HG02840 (cell line): ENCODE results near the gene C10orf62.

Experiments used
- ATAC-seq: cut with Tn5 transposase; IDR thresholded peaks from one replicate; pipeline ENCODE4 v1.9.1; 2021; ENCODE audit warnings: mild to moderate bottlenecking, moderate library complexity, moderate number of reproducible peaks; ENCODE audit not compliant: unreplicated experiment, low FRiP score

The C10orf62 gene

GRCh38 chr10:97584060-97584797 lies 5.3 kb upstream of the C10orf62 start, which contains the start of gene HOGA1:
Gene HOGA1 (plus strand): TSS chr10:97584389. CDS start chr10:97584704, 315 bp downstream.
- no peak for ATAC-seq

DNA sequence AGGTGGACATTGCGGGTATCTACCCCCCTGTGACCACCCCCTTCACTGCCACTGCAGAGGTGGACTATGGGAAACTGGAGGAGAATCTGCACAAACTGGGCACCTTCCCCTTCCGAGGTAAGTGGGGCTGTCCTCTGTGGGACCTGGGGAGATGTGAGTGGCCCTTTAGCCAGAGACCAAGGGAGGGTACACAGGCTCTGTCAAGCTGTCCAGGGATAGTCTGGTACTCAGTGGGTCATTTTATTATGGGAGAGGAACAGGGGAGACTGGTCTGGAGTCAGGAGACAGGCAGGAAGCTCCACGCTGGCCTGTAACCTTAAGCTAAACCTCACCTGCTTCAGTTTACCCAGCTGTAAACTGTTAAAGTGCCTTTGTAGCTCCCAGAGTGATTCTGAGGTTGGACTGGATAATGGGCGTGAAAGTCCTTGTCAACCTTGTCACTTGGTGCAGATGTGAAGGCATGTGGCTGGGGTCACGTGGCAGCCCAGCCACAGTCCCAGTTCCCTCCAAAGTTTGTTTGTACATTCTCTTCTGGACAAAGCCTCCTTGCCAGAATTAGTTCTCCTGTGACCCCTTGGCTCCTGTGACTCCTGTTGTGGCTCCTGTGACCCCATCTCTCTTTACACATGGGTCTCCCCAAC lies 4.6 kb upstream of the C10orf62 start:
- ATAC-seq, result no peak

DNA sequence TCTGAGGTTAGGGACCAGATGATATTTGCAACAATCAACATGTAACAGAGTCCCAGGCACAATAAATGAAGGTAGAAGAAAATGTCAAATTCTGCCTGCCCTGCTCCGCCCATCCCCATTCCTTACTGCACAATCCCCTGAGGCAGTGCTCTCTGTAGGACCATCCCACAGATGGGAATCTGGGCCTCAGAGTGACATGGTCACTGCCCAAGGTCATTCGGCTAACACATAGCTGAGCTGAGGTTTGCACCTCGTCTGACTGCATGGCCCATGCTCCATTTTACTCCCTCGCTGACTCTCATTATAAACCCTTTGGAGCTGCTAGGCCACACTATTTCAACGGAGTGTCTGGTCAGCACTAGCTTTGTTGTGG lies 4.1 kb upstream of the C10orf62 start:
- no peak for ATAC-seq

DNA sequence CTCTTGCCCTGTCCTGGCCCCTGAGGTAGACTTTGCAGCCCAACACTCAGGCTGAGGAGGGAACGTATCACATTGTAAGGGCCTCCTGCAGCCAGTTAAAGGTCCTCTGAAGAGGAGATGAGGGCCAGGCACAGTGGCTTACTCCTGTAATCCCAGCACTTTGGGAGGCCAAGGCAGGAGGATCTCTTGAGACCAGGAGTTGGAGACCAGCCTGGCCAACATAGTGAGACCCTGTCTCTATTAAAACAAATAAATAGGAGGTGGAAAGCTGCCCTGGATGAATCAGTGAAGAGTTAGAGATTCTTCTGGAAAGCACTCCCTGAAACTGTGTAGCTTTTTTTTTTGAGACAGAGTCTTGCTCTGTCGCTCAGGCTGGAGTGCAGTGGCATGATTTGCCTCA lies 2.3 kb upstream of the C10orf62 start:
- no peak for ATAC-seq

GRCh38 chr10:97590082-97590747 lies 694 bp downstream of the C10orf62 start:
- ATAC-seq, result no peak

DNA sequence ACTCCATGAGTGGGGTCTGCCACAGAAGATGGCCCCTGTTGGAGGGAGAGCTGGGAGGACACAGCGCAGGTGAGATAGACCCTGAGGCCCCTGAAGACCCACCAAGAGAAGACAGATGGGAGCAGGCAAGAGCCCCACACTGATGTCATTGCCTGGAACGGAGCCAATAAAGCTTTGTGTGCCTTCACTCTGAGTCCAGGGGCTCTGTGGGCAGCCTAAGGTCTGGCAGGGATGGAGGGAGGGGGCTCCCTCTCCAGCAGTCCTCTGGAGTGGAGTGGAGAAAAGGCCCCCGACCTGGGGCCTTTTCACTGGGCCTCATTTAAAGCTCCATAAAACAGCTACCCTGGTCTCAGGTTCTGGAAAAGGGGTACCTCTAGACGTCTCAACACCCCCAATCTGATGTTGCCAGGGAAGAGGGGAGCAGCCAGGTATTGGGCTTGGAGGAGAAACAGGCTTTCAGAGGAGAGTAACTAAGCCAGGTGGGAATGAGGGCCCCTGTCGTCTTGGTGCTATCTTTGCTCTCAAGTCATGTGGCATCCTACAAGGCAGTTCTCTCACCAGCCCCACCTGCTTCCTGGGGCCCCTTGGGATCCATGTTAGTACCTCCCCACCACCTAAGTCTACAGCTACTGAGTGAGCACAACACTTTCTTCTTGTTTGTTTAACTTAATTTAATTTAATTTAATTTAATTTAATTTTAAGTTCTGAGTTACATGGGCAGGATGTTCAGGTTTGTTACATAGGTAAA lies 1.4 kb downstream of the C10orf62 start:
- ATAC-seq, result no peak

DNA sequence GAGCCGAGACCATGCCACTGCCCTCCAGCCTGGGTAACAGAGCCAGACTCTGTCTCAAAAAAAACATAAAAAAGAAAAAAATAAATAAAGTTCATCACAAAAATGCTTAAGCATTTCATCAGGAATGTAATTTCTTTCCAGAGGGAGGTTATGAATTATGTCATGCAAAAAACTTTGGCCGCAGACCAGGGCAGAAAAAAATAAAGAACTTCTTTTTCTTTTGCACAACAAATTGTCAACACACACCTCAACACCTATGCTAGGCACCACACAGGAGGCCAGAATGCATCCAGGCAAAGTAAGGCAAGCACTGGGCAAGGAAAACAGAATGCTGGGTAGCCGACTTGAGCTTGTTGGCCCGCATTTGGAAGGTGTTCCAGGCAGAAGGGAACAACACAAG lies 3.9 kb downstream of the C10orf62 start:
- no peak for ATAC-seq

GRCh38 chr10:97596101-97597082 lies 6.9 kb downstream of the C10orf62 start:
- ATAC-seq, result no peak

DNA sequence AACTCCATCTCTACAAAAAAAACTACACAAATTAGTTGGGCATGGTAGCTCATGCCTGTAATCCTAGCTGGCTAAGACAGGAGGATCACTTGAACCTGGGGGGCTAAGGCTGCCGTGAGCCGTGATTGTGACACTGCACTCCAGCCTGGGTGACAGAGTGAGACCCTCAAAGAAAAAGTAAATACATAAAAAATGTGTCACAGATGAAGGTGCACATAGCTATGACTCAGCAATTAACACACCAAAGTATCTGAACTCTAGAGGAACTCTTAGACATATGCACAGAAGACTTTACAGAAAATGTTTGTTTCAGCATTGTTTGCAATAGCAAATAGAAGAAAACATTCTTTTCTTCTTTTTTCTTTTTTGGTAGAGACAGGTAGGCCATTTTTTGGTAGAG lies 8.3 kb downstream of the C10orf62 start:
- no peak for ATAC-seq

DNA sequence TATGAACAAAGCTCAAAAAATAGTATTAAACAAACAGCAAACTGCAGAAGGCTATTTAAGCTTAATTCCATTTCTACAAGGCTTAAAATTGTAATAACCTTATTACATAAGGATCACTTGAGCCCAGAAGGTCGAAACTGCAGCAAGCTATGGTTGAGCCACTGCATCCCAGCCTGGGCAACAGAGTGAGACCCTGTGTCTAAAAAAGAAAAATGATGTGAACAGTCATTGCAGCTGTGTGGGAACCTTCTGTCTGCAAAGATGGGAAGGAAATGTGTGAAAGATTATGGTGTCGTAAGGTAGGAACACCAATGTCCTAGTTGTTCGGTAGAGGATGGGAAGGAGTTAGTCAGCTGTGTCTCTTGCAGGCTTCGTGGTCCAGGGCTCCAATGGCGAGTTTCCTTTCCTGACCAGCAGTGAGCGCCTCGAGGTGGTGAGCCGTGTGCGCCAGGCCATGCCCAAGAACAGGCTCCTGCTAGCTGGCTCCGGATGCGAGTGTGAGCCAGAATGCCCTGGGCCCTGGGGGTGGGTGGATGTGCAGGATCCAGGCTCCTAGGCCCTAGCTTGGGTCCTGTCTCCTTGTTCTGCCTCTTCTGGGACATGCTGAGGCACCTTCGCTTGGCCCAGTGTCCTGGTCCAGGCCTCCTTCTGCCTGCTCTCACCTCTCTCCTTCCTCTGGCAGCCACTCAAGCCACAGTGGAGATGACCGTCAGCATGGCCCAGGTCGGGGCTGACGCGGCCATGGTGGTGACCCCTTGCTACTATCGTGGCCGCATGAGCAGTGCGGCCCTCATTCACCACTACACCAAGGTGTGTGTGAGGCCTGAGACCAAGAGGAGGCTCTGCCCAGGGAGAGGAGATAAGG lies 9.1 kb downstream of the C10orf62 start:
- no peak for ATAC-seq

- ATAC-seq, result no peak
Observed at GRCh38 chr10:97599272-97599619, 9.7 kb downstream of the C10orf62 start.

DNA sequence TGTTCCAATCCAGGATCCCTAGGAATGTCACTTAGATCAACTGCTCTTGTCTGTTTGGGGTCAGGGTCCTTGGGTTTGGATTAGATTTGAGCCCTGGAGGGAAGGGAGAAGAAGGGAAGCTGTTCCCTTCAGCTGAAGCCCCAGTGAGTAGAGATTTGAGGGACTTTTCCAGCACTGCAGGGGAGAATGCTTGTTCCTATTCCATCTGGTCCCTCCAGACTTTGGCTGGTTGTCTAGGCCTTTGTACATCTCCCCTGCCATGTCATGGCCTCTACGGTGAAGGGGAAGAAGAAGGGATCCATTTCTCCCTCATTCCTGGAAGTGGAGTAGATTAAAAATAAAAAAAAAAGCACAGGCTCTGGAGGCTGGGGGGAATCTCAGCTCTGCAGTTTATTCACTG lies 11.1 kb downstream of the C10orf62 start:
- ATAC-seq, result no peak

DNA sequence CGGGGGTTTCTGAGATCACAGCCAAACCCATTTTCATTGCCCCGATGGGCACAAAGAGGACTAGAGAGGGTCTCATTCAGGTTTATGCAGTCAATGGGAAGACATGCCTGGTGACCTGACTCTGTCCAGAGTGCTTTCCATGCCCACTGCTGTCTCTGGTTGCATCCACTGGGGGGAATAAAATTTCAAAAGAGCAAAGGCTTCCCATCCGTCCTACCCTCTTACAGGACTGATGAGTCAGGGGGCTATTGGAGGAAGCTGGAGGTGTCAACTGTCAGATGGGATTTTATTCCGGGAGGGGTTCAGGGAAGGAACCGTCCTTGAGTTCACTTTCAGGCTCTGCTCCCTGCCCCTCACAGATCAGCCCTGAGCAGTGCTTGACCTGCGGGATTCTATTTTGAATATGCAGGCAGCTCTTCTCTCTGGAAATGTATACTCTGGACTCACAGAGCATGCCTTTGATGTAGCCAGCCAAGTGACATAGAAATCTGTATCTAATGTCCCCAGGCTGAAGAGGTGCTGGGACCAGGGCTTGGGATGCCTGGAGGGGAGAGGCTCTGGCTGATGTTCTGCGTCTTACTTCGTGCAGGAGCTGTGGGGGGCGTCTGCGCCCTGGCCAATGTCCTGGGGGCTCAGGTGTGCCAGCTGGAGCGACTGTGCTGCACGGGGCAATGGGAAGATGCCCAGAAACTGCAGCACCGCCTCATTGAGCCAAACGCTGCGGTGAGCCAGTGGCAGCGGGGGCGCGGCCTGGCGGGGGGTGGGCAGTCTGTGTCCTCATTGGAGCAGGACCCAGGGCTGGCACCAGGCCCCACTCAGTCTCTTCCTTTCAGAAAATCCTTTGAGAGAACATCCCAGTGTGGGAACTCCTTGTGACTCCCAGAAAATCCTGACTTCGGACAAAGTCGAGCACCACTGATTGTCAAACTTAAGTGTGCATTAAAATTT lies 12.0 kb downstream of the C10orf62 start:
- no peak for ATAC-seq

DNA sequence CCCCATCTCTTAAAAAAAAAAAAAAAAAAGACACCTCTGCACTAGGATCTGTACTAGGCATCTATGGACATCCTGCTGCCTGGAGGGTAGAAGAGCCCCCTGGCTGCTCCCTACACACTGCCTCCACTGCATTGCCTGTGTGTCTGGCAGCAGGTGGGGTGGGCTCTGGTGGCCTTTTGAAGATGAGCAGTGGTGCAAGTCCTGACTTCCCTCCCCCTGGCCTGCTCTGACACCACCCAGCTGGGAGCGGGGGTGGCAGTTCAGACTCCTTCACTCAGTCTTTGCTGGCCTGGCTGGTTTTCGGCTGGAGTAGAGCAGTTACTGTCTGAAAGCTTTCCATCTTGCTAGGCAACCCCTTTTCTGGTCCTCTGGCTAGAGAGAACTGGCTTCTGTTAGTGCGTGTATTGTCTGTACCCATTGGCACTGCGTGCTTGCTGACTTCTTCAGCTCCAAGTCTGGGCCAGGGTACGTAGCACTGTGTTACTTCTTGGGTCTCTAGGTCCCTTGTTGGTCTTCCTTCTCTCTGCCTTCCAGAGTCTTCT lies 17.6 kb downstream of the C10orf62 start:
- ATAC-seq, result no peak

GRCh38 chr10:97608991-97609561 lies 19.6 kb downstream of the C10orf62 start:
- ATAC-seq, result no peak

DNA sequence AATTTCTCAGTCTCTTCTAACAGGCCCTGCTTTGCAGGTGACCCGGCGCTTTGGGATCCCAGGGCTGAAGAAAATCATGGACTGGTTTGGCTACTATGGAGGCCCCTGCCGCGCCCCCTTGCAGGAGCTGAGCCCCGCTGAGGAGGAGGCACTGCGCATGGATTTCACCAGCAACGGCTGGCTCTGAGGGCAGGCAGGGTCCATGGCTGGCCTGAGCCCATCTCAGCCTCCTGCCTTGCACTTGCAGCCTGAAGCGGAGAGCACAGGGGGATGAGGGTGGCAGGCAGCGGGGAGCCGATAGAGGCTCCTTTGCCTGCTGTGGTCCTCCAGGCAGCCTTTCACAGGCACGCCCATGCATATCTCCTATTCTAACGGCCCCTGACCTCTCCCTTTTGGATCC lies 22.0 kb downstream of the C10orf62 start:
- no peak for ATAC-seq

GRCh38 chr10:97612386-97612785 lies 22.9 kb downstream of the C10orf62 start:
- no peak for ATAC-seq
